Hepatocyte (in vitro differentiated cells): Measurements from ENCODE around the gene POLR2F. TPM values are rescaled to one million over a fixed set of nuclear protein-coding genes. Genes with fewer than 3 reads are reported as not detected.

Source experiments
- DNase-seq: peaks from one replicate; pipeline ENCODE4 v3.0.0-alpha.2; 2016; ENCODE audit warnings: low spot score
- H2AFZ ChIP-seq: fragments of 200-600 bp; sonication (generic); 2 replicates; pipeline ENCODE4 v1.6.0; 2016; ENCODE audit warnings: antibody characterized with exemption, mild to moderate bottlenecking
- H3K27ac ChIP-seq: fragments of 200-600 bp; sonication (generic); 2 replicates; pipeline ENCODE4 v1.5.1; 2016; ENCODE audit warnings: mild to moderate bottlenecking
- H3K27me3 ChIP-seq: fragments of 200-600 bp; sonication (generic); 2 replicates; pipeline ENCODE4 v1.6.1; 2016
- H3K36me3 ChIP-seq: fragments of 200-600 bp; sonication (generic); replicated peaks from 2 replicates; pipeline ENCODE4 v1.5.1; 2016; ENCODE audit warnings: low read depth; ENCODE audit not compliant: insufficient read depth
- H3K4me1 ChIP-seq: fragments of 200-600 bp; sonication (generic); 2 replicates; pipeline ENCODE4 v1.5.1; 2016; ENCODE audit warnings: mild to moderate bottlenecking, moderate library complexity; ENCODE audit not compliant: insufficient read depth
- H3K4me2 ChIP-seq: fragments of 200-600 bp; sonication (generic); 2 replicates; pipeline ENCODE4 v1.6.0; 2016
- H3K4me3 ChIP-seq: fragments of 200-600 bp; sonication (generic); 2 replicates; pipeline ENCODE4 v1.5.1; 2016; ENCODE audit warnings: mild to moderate bottlenecking
- H3K79me2 ChIP-seq: fragments of 200-600 bp; sonication (generic); 2 replicates; pipeline ENCODE4 v1.6.0; 2017; ENCODE audit warnings: mild to moderate bottlenecking
- H3K9me2 ChIP-seq: fragments of 200-600 bp; sonication (generic); replicated peaks from 2 replicates; pipeline ENCODE4 v1.6.0; 2017; ENCODE audit warnings: mild to moderate bottlenecking; ENCODE audit not compliant: insufficient read depth
- H3K9me3 ChIP-seq: fragments of 200-600 bp; sonication (generic); 2 replicates; pipeline ENCODE4 v1.5.1; 2016; ENCODE audit warnings: low read depth, mild to moderate bottlenecking
- H4K20me1 ChIP-seq: fragments of 200-600 bp; sonication (generic); 2 replicates; pipeline ENCODE4 v1.6.0; 2016; ENCODE audit warnings: mild to moderate bottlenecking; ENCODE audit not compliant: insufficient read depth, poor library complexity, severe bottlenecking
- CTCF ChIP-seq: fragments of 200-600 bp; sonication (generic); IDR thresholded peaks from 2 replicates; pipeline ENCODE4 v1.5.1; 2016; ENCODE audit warnings: antibody characterized with exemption, mild to moderate bottlenecking; ENCODE audit not compliant: poor library complexity
- EZH2 ChIP-seq: fragments of 200-600 bp; sonication (generic); IDR thresholded peaks from 2 replicates; pipeline ENCODE4 v1.6.1; 2016; ENCODE audit warnings: antibody characterized with exemption, mild to moderate bottlenecking, borderline replicate concordance
- EZH2phosphoT487 ChIP-seq: fragments of 200-600 bp; sonication (generic); IDR thresholded peaks from one replicate; pipeline ENCODE4 v1.6.1; 2018; ENCODE audit warnings: antibody characterized with exemption, mild to moderate bottlenecking, low read depth, moderate library complexity; ENCODE audit not compliant: unreplicated experiment, severe bottlenecking
- WGBS: methylation state at CpG from one replicate; pipeline ENCODE4 v1.1.6; 2016; ENCODE audit warnings: low lambda C conversion rate; ENCODE audit errors: missing lambda C conversion rate; 5-methylcytosine and 5-hydroxymethylcytosine counted together
- polyA plus RNA-seq: library from polyadenylated mRNA; unstranded; fragments of >200 nt; fragmentation: Nextera tagmentation; extraction: Ambion mirVana; gene quantifications from 2 replicates; pipeline ENCODE4 v1.2.1, GENCODE V29; 2016
- total RNA-seq: library from RNA; depleted of rRNA; stranded (reverse); fragments of >200 nt; gene quantifications from 2 replicates; pipeline ENCODE4 v1.2.3, GENCODE V29; 2014

POLR2F gene
- total and polyA plus RNA-seq, 2 experiments from 2014 or later = 59.4 to 119 TPM

DNA sequence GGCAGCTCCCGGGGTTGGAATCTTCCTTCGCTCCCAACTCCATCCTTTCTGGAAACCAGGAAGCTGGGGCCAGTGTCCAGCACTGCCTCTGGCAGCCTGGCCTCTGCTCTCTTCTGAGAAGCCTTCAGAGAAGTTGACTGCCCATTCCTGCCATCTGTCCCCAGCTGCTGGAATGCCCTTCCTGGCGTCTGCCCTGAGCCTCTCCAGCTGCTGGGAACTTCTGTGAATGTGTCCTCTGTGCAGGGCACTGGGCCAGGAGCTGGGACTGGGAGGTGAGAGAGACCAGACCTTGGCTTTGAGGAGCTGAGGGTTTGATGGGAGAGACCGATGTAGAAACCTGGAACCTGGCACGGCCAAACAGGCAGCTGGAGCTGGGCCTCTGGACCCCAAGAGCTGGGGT lies 36.8 kb downstream of the POLR2F start:
- no peaks in the 10 kb centered on the region for H4K20me1 ChIP-seq
- H3K4me3 ChIP-seq = no peak overlapping the region
- DNase-seq = no peak
- no peak overlapping the region for H3K27ac ChIP-seq
- no peak overlapping the region for H2AFZ ChIP-seq
- H3K9me3 ChIP-seq = no peaks in the 10 kb centered on the region
- H3K4me1 ChIP-seq = no peaks in the 10 kb centered on the region
- no peak overlapping the region for H3K4me2 ChIP-seq
- 94% methylated on average over 5 of the region's 5 CpGs for WGBS
- H3K9me2 ChIP-seq = no peaks in the 10 kb centered on the region
- no peak for TF ChIP-seq EZH2phosphoT487
- TF ChIP-seq EZH2 = no peak
- no peak for TF ChIP-seq CTCF
- H3K27me3 ChIP-seq = no peaks in the 10 kb centered on the region
- no peaks in the 10 kb centered on the region for H3K36me3 ChIP-seq
- H3K79me2 ChIP-seq = no peaks in the 10 kb centered on the region

GRCh38 chr22:37990862-37991261 lies 37.4 kb downstream of the POLR2F start:
- 94% methylated on average over 7 of the region's 7 CpGs for WGBS
- TF ChIP-seq EZH2 = no peak
- no peak for TF ChIP-seq CTCF
- TF ChIP-seq EZH2phosphoT487 = no peak

GRCh38 chr22:37991731-37992442 lies 38.4 kb downstream of the POLR2F start:
- Histone ChIP-seq H4K20me1 (no peaks in the 10 kb centered on the region), H3K27ac (no peak overlapping the region), H3K9me3 (no peaks in the 10 kb centered on the region), H3K4me1 (no peaks in the 10 kb centered on the region), H3K27me3 (no peaks in the 10 kb centered on the region), H3K4me3 (no peak overlapping the region), H2AFZ (no peak overlapping the region), H3K9me2 (no peaks in the 10 kb centered on the region), H3K79me2 (no peaks in the 10 kb centered on the region), H3K4me2 (no peak overlapping the region), H3K36me3 (no peaks in the 10 kb centered on the region)
- 54% methylated on average over 6 of the region's 6 CpGs for WGBS
- TF ChIP-seq EZH2 (no peak), EZH2phosphoT487 (no peak), CTCF (no peak)
- DNase-seq = no peak

More at GRCh38 chr22:37990862-37991261, 37.4 kb downstream of the POLR2F start:
- H2AFZ ChIP-seq = no peak overlapping the region
- H3K79me2 ChIP-seq = no peaks in the 10 kb centered on the region
- H3K9me3 ChIP-seq = no peaks in the 10 kb centered on the region
- H3K27me3 ChIP-seq = no peaks in the 10 kb centered on the region
- H3K36me3 ChIP-seq = no peaks in the 10 kb centered on the region
- H3K4me2 ChIP-seq = no peak overlapping the region
- no peak overlapping the region for H3K27ac ChIP-seq
- H4K20me1 ChIP-seq = no peaks in the 10 kb centered on the region
- no peaks in the 10 kb centered on the region for H3K9me2 ChIP-seq
- no peaks in the 10 kb centered on the region for H3K4me1 ChIP-seq
- no peak for DNase-seq
- H3K4me3 ChIP-seq = no peak overlapping the region
